Measurements from ENCODE around the gene ARL13A. TPM values are rescaled to one million over a fixed set of nuclear protein-coding genes. Genes with fewer than 3 reads are reported as not detected.

ARL13A gene
- total RNA-seq, 1 experiment from 2014 or later: not detected

- BruUV-seq (replicated peaks): no TSS peak
- intact Hi-C loops (cut with micrococcal nuclease): no loop called here
- H3K9ac ChIP-seq (ENCODE audit: low read length): no peak overlapping the region
- H4K20me1 ChIP-seq (ENCODE audit: insufficient read depth): no peaks in the 10 kb centered on the region
- no peak for TF ChIP-seq SIN3A (IDR thresholded peaks at IDR 0.05; ENCODE audit: low read depth)
- TF ChIP-seq RAD21 (IDR thresholded peaks at IDR 0.05; ENCODE audit: low read depth): no peak
- TF ChIP-seq ZNF274 (IDR thresholded peaks at IDR 0.05; ENCODE audit: low read depth, low read length): no peak
- no peak for TF ChIP-seq POLR2AphosphoS5 (IDR thresholded peaks at IDR 0.05; ENCODE audit: low read depth, low read length)
- TF ChIP-seq, protein P1, sequence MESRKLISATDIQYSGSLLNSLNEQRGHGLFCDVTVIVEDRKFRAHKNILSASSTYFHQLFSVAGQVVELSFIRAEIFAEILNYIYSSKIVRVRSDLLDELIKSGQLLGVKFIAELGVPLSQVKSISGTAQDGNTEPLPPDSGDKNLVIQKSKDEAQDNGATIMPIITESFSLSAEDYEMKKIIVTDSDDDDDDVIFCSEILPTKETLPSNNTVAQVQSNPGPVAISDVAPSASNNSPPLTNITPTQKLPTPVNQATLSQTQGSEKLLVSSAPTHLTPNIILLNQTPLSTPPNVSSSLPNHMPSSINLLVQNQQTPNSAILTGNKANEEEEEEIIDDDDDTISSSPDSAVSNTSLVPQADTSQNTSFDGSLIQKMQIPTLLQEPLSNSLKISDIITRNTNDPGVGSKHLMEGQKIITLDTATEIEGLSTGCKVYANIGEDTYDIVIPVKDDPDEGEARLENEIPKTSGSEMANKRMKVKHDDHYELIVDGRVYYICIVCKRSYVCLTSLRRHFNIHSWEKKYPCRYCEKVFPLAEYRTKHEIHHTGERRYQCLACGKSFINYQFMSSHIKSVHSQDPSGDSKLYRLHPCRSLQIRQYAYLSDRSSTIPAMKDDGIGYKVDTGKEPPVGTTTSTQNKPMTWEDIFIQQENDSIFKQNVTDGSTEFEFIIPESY (IDR thresholded peaks at IDR 0.05; ENCODE audit: extremely low read depth, insufficient replicate concordance, low read length): no peak
- TF ChIP-seq SRF (IDR thresholded peaks at IDR 0.05; ENCODE audit: low read depth): no peak
- no peak for TF ChIP-seq EZH2 (IDR thresholded peaks at IDR 0.05)
- TF ChIP-seq, protein P2, sequence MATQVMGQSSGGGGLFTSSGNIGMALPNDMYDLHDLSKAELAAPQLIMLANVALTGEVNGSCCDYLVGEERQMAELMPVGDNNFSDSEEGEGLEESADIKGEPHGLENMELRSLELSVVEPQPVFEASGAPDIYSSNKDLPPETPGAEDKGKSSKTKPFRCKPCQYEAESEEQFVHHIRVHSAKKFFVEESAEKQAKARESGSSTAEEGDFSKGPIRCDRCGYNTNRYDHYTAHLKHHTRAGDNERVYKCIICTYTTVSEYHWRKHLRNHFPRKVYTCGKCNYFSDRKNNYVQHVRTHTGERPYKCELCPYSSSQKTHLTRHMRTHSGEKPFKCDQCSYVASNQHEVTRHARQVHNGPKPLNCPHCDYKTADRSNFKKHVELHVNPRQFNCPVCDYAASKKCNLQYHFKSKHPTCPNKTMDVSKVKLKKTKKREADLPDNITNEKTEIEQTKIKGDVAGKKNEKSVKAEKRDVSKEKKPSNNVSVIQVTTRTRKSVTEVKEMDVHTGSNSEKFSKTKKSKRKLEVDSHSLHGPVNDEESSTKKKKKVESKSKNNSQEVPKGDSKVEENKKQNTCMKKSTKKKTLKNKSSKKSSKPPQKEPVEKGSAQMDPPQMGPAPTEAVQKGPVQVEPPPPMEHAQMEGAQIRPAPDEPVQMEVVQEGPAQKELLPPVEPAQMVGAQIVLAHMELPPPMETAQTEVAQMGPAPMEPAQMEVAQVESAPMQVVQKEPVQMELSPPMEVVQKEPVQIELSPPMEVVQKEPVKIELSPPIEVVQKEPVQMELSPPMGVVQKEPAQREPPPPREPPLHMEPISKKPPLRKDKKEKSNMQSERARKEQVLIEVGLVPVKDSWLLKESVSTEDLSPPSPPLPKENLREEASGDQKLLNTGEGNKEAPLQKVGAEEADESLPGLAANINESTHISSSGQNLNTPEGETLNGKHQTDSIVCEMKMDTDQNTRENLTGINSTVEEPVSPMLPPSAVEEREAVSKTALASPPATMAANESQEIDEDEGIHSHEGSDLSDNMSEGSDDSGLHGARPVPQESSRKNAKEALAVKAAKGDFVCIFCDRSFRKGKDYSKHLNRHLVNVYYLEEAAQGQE (IDR thresholded peaks at IDR 0.05; ENCODE audit: low read depth): no peak
- TF ChIP-seq ATF3 (IDR thresholded peaks at IDR 0.05): no peak
- no peak for TF ChIP-seq CTCF (IDR thresholded peaks at IDR 0.05 in 2 of 3, conservative IDR thresholded peaks at IDR 0.05 in 1 of 3; ENCODE audit: borderline replicate concordance in 1 of 3, insufficient read depth in 1 of 3, low read depth in 2 of 3, low read length in 2 of 3)
- TF ChIP-seq SP1 (IDR thresholded peaks at IDR 0.05; ENCODE audit: low read depth): no peak
- TF ChIP-seq CEBPB (IDR thresholded peaks at IDR 0.05; ENCODE audit: low read depth): no peak
- ChIA-PET RAD21 (ENCODE audit: low non-redundant PET in 1 of 2, low total read pairs in 2 of 2, uncharacterized antibody in 2 of 2, unreplicated experiment in 2 of 2) (no interaction called here), CTCF (no interaction called here), POLR2A (no interaction called here)
- no peaks in the 10 kb centered on the region for H3K27me3 ChIP-seq (ENCODE audit: insufficient read depth, low read length)
- peaks cover 13 to 21% of the 10 kb centered on the region in 2 experiments for H3K4me1 ChIP-seq (ENCODE audit: control insufficient read depth in 1 of 2, insufficient read depth in 2 of 2, low read length in 2 of 2)
- DNase-seq (ENCODE audit: low read depth, low spot score): no peak
- no peaks in the 10 kb centered on the region for H3K79me2 ChIP-seq (ENCODE audit: insufficient read depth, low read length)
- no peak for ATAC-seq
- no peaks in the 10 kb centered on the region; a peak in 1 of 4 replicates for H3K36me3 ChIP-seq (ENCODE audit: control insufficient read depth in 1 of 2, insufficient read depth in 2 of 2, low read length in 2 of 2)
- H3K4me3 ChIP-seq (replicated peaks in 1 of 2; ENCODE audit: low read depth in 1 of 2, low read length in 2 of 2): no peak overlapping the region
- H2AFZ ChIP-seq (ENCODE audit: low read depth, low read length, poor library complexity, severe bottlenecking): no peak overlapping the region
- H3K9me3 ChIP-seq (ENCODE audit: control insufficient read depth in 1 of 2, insufficient read depth in 1 of 2, low read depth in 1 of 2, low read length in 2 of 2): no peaks in the 10 kb centered on the region
- H3K27ac ChIP-seq (ENCODE audit: low read depth, low read length): no peak overlapping the region
- H3K9me2 ChIP-seq (ENCODE audit: insufficient read depth): no peaks in the 10 kb centered on the region
- no peak overlapping the region for H3K4me2 ChIP-seq (ENCODE audit: low read length)
These were observed 20.6 kb downstream of the ARL13A start for GRCh38 chrX:100990139-100990538.
